ENCODE results near the gene TMEM200A. TPM values are rescaled to one million over a fixed set of nuclear protein-coding genes. Genes with fewer than 3 reads are reported as not detected.

The TMEM200A gene
- total RNA-seq, 4 donors from 2014 or later, result 2.5 to 8.7 (median 5.2) TPM

DNA sequence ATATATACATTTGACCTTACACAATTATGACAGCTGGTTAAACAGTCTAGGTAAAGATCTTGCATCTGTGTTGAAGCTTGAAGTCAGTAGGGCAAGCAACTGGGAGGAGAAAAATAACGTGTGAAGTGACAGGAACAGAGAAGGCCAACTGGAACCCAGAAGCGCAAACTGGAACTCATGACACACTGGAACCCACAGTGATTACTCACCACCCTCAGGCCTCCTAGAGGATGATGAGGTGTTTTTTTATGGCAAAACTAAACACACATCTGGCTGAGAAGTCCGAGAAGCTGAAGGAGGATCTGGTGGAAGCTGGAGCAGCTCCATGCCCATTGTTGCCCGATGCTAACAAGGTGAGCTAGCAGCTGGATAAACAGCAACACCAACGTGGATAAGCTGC, 108.1 kb downstream of the TMEM200A start:
- H3K9me3 ChIP-seq, result no peaks in the 10 kb centered on the region

GRCh38 chr6:130482645-130483390, 117.0 kb downstream of the TMEM200A start:
- DNase-seq, result no peak
- H3K4me3 ChIP-seq, result no peak overlapping the region
- no peaks in the 10 kb centered on the region for H3K9me3 ChIP-seq
- no peak overlapping the region for H3K27ac ChIP-seq
- H3K4me1 ChIP-seq, result no peaks in the 10 kb centered on the region
- H3K36me3 ChIP-seq, result no peaks in the 10 kb centered on the region
- TF ChIP-seq POLR2A (IDR thresholded peaks at IDR 0.05) (no peak), CTCF (IDR thresholded peaks at IDR 0.05) (no peak)
- no peaks in the 10 kb centered on the region for H3K27me3 ChIP-seq

More for the DNA sequence above, 108.1 kb downstream of the TMEM200A start:
- Histone ChIP-seq H3K27me3 (no peaks in the 10 kb centered on the region), H3K4me1 (no peaks in the 10 kb centered on the region), H3K4me3 (no peak overlapping the region), H3K27ac (no peak overlapping the region), H3K36me3 (no peaks in the 10 kb centered on the region)
- no peak for DNase-seq
- TF ChIP-seq CTCF (IDR thresholded peaks at IDR 0.05) (no peak), POLR2A (IDR thresholded peaks at IDR 0.05) (no peak)

- Histone ChIP-seq H3K4me1 (no peaks in the 10 kb centered on the region), H3K4me3 (no peak overlapping the region), H3K27ac (no peak overlapping the region), H3K9me3 (no peaks in the 10 kb centered on the region), H3K36me3 (no peaks in the 10 kb centered on the region), H3K27me3 (no peaks in the 10 kb centered on the region)
- TF ChIP-seq CTCF (IDR thresholded peaks at IDR 0.05) (no peak), POLR2A (IDR thresholded peaks at IDR 0.05) (no peak)
- DNase-seq, result no peak
Measured at GRCh38 chr6:130485870-130486269, 120.1 kb downstream of the TMEM200A start.

- H3K27ac ChIP-seq, result no peak overlapping the region
- TF ChIP-seq CTCF (IDR thresholded peaks at IDR 0.05), result no peak
- no peak for TF ChIP-seq POLR2A (IDR thresholded peaks at IDR 0.05)
- H3K9me3 ChIP-seq, result no peaks in the 10 kb centered on the region
Measured at GRCh38 chr6:130486417-130486816, 120.6 kb downstream of the TMEM200A start.

DNA sequence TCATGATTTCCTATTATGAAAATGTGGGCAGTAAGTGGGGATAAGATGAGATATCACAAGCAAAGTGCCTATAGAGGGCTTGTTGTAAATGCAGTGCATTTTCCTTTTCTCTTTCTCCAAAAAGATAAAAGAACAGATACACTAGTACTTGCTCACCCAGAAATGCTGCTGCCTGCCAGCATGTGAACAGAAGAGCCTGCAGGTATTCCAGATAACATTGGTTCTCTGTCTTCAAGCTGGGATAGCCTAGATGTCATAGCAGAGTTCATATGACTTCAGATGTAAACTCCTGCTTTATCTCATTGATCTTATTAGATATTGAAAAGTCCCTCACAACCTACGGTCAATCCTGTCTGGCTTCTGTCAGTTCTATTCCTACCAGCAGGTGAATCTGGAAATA, 123.7 kb downstream of the TMEM200A start:
- Histone ChIP-seq H3K9me3 (no peaks in the 10 kb centered on the region), H3K36me3 (no peaks in the 10 kb centered on the region), H3K27ac (no peak overlapping the region), H3K4me1 (no peaks in the 10 kb centered on the region), H3K27me3 (no peaks in the 10 kb centered on the region), H3K4me3 (no peak overlapping the region)
- TF ChIP-seq POLR2A (IDR thresholded peaks at IDR 0.05), result no peak
- no peak for TF ChIP-seq CTCF (IDR thresholded peaks at IDR 0.05)
- no peak for DNase-seq

More at GRCh38 chr6:130486417-130486816, 120.6 kb downstream of the TMEM200A start:
- no peak for DNase-seq
- Histone ChIP-seq H3K4me3 (no peak overlapping the region), H3K27me3 (no peaks in the 10 kb centered on the region), H3K4me1 (no peaks in the 10 kb centered on the region), H3K36me3 (no peaks in the 10 kb centered on the region)

Other genes starting within 250 kb of the TMEM200A start
- gene SAMD3, start 143.1 kb upstream of the TMEM200A start, total RNA-seq, result 1 to 10 TPM in 2 of 4 donors, not detected in 2; 3.4 to 4.1 TPM